A549 (cell line): Measurements from ENCODE around the gene PCDHGB1. TPM values are rescaled to one million over a fixed set of nuclear protein-coding genes. Genes with fewer than 3 reads are reported as not detected.

Experiments used
- ATAC-seq, 2 experiments: fragments of 200-7000 bp in 1 of 2; fragments of >200 bp in 1 of 2; cut with Nextera tagmentation in 1 of 2; cut with Tn5 transposase in 1 of 2; 3 replicates each; pipeline versions ENCODE4 v1.8.0 to v1.9.1; 2018 to 2020; ENCODE audit warnings: mild to moderate bottlenecking in 1 of 2, moderate library complexity in 1 of 2
- CTCF ChIA-PET: fragments of 300-600 bp; sonication (Branson Sonifier 250); formaldehyde crosslinking; extraction: SDS; loops from one replicate; lab custom pipeline; 2021; ENCODE audit warnings: antibody characterized with exemption, inconsistent platforms; lab: Yijun Ruan, JAX
- POLR2A ChIA-PET: fragments of 350-600 bp; formaldehyde crosslinking; extraction: SDS; loops from one replicate; lab custom pipeline; 2021; ENCODE audit warnings: antibody characterized with exemption, inconsistent platforms; lab: Yijun Ruan, JAX
- DNase-seq, 2 experiments: peaks; one replicate each; pipeline versions ENCODE4 v3.0.0 to v3.0.0-alpha.2; 2011 to 2016; ENCODE audit warnings: low read depth in 1 of 2, low spot score in 1 of 2
- FAIRE-seq: peaks from 2 replicates; lab custom pipeline; 2011; peaks lifted over from hg19 to GRCh38; lab: Jason Lieb, UNC
- H3K27ac ChIP-seq, 2 experiments: fragments of >200 bp; sonication (Bioruptor Twin); formaldehyde crosslinking; 3 replicates each; pipeline ENCODE4 v1.5.1; 2016 to 2017
- H3K4me1 ChIP-seq: fragments of >200 bp; sonication (Bioruptor Twin); formaldehyde crosslinking; 3 replicates; pipeline ENCODE4 v1.6.1; 2016
- H3K4me2 ChIP-seq: fragments of >200 bp; sonication (Bioruptor Twin); formaldehyde crosslinking; 3 replicates; pipeline ENCODE4 v1.6.1; 2016
- H3K4me3 ChIP-seq: fragments of >200 bp; sonication (Bioruptor Twin); formaldehyde crosslinking; 3 replicates; pipeline ENCODE4 v1.5.1; 2016
- H3K9me3 ChIP-seq: fragments of >200 bp; sonication (Bioruptor Twin); formaldehyde crosslinking; 3 replicates; pipeline ENCODE4 v1.6.1; 2016
- BHLHE40 ChIP-seq: IDR thresholded peaks from 2 replicates; pipeline ENCODE4 v1.6.1; 2012; ENCODE audit warnings: low read depth, low read length, inconsistent platforms
- CEBPB ChIP-seq, 2 experiments: fragments of >200 bp in 1 of 2; sonication (Bioruptor Twin) in 1 of 2; formaldehyde crosslinking in 1 of 2; IDR thresholded peaks; 2 replicates each; pipeline ENCODE4 v1.6.1; 2012 to 2016
- FOSL2 ChIP-seq, 2 experiments: fragments of 450-650 bp in 1 of 2; fragments of >200 bp in 1 of 2; sonication (Bioruptor Twin) in 1 of 2; formaldehyde crosslinking; IDR thresholded peaks; 2 replicates each; pipeline versions ENCODE4 v1.5.0 to v1.6.1; 2016 to 2020; ENCODE audit warnings: mild to moderate bottlenecking in 1 of 2, moderate library complexity in 1 of 2
- HDAC2 ChIP-seq: fragments of 200-600 bp; sonication (generic); IDR thresholded peaks from 2 replicates; pipeline ENCODE4 v1.6.1; 2016
- HOXB13 ChIP-seq: fragments of 250-450 bp; sonication (Bioruptor Pico); IDR thresholded peaks from 2 replicates; pipeline ENCODE4 v1.5.0; 2020; ENCODE audit warnings: low read depth, mild to moderate bottlenecking, moderate library complexity
- KDM5A ChIP-seq: fragments of 200-600 bp; sonication (generic); IDR thresholded peaks from 2 replicates; pipeline ENCODE4 v1.6.1; 2016; ENCODE audit warnings: antibody characterized with exemption, mild to moderate bottlenecking
- NR3C1 ChIP-seq: fragments of >200 bp; sonication (Bioruptor Twin); formaldehyde crosslinking; IDR thresholded peaks from 3 replicates; pipeline ENCODE4 v1.6.1; 2017
- POLR2A ChIP-seq: IDR thresholded peaks from 2 replicates; pipeline ENCODE4 v1.6.1; 2012; ENCODE audit warnings: mild to moderate bottlenecking, low read length
- RAD21 ChIP-seq, 2 experiments: fragments of >200 bp in 1 of 2; sonication (Bioruptor Twin) in 1 of 2; formaldehyde crosslinking in 1 of 2; IDR thresholded peaks in 1 of 2; conservative IDR thresholded peaks in 1 of 2; 2 replicates in 1 of 2; 3 replicates in 1 of 2; pipeline ENCODE4 v1.6.1; 2012 to 2018; ENCODE audit warnings: inconsistent platforms in 1 of 2
- RCOR1 ChIP-seq: fragments of 150-350 bp; IDR thresholded peaks from 2 replicates; pipeline ENCODE4 v1.6.1; 2014; ENCODE audit warnings: antibody characterized with exemption, low read length, low read depth
- SMC3 ChIP-seq: fragments of >200 bp; sonication (Bioruptor Twin); formaldehyde crosslinking; IDR thresholded peaks from 3 replicates; pipeline ENCODE4 v1.6.1; 2018; ENCODE audit warnings: inconsistent platforms
- ZNF302 ChIP-seq: fragments of 250-450 bp; sonication (Bioruptor Pico); IDR thresholded peaks from 2 replicates; pipeline ENCODE4 v1.9.0; 2021; ENCODE audit warnings: inconsistent platforms, mild to moderate bottlenecking, moderate library complexity
- WGBS: methylation state at CpG from one replicate; pipeline ENCODE4 v1.1.6; 2017; ENCODE audit errors: missing lambda C conversion rate; 5-methylcytosine and 5-hydroxymethylcytosine counted together
- polyA plus RNA-seq, 4 experiments: library from polyadenylated mRNA; depleted of rRNA in 3 of 4; stranded (reverse); fragments of >200 nt; fragmentation: RNase III in 1 of 4; extraction: RNeasy Plus Mini Kit Qiagen cat#74134 plus additional on column Dnase treatment in 1 of 4; gene quantifications; 2 replicates in 3 of 4; 3 replicates in 1 of 4; pipeline ENCODE4 v1.2.3, GENCODE V29; 2011 to 2017
- TF ChIP-seq, protein P1 (sequence below): fragments of >200 bp; sonication (Bioruptor Twin); formaldehyde crosslinking; IDR thresholded peaks from 3 replicates; pipeline ENCODE4 v1.5.1; 2016
- TF ChIP-seq, protein P2 (sequence below): fragments of 250-450 bp; sonication (Bioruptor Pico); IDR thresholded peaks from 2 replicates; pipeline ENCODE4 v1.5.0; 2021; ENCODE audit warnings: mild to moderate bottlenecking, moderate library complexity, borderline replicate concordance

The PCDHGB1 gene
- polyA plus RNA-seq, 2 of the 4 experiments (the other 2 are of a cell fraction) = 1.5 to 3.7 TPM

DNA sequence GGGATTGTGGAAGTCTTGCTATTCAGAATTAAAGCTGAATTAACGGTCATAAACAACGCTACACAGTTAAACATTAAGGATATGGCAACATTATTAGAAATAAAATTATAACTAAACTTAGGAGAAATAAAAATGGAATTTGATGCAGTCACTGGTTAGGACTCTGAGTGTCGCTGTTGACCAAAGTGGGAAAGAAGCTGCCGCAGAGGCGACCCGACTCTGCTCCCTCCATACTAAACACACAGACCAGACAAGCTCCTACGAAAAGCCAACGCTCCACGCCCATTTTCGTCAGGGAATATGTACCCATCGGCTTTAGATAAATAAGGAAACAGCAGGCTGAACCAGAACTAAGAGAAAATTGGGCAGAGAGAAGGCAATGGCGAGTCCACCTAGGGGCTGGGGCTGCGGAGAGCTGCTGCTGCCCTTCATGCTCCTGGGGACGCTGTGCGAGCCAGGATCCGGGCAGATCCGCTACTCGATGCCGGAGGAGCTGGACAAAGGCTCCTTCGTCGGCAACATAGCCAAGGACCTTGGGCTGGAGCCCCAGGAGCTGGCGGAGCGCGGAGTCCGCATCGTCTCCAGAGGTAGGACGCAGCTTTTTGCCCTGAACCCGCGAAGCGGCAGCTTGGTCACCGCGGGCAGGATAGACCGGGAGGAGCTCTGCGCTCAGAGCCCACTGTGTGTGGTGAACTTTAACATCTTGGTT lies 14.2 kb downstream of the PCDHGB1 start, which contains the start of gene PCDHGA5:
Gene PCDHGA5, plus strand, starts transcription at position 211 of the 709 bp plus-strand sequence. Its CDS starts 169 bp downstream, at position 380.
- DNase-seq (peak in 1 of 2 experiments; percentile 46), ATAC-seq (peak; percentile 70 to 87; a peak in 4 of 6 replicates), FAIRE-seq (no peak)
- Histone ChIP-seq H3K9me3 (peaks cover 55% of the 10 kb centered on the region), H3K4me2 (peak within 1 kb of the TSS; percentile 62), H3K4me3 (peak within 1 kb of the TSS; percentile 36; the same call in 2 of the 3 replicates), H3K27ac (0 out of 6 replicates have a peak within 1 kb of the TSS, but pooled peaks of 1 of the 2 experiments have one; percentile 6), H3K4me1 (no peaks in the 10 kb centered on the region)
- ChIA-PET POLR2A (no interaction called here), CTCF (interaction anchor here (0.8 to 2.9 kb wide), 16 partner anchors 8 to 229 kb away, joined by 3 to 15 read pairs (median 5); partner anchors contain the start of genes PCDHGA11, PCDHGA6, PCDHGA7 and PCDHGB1)
- TF ChIP-seq, protein P1, sequence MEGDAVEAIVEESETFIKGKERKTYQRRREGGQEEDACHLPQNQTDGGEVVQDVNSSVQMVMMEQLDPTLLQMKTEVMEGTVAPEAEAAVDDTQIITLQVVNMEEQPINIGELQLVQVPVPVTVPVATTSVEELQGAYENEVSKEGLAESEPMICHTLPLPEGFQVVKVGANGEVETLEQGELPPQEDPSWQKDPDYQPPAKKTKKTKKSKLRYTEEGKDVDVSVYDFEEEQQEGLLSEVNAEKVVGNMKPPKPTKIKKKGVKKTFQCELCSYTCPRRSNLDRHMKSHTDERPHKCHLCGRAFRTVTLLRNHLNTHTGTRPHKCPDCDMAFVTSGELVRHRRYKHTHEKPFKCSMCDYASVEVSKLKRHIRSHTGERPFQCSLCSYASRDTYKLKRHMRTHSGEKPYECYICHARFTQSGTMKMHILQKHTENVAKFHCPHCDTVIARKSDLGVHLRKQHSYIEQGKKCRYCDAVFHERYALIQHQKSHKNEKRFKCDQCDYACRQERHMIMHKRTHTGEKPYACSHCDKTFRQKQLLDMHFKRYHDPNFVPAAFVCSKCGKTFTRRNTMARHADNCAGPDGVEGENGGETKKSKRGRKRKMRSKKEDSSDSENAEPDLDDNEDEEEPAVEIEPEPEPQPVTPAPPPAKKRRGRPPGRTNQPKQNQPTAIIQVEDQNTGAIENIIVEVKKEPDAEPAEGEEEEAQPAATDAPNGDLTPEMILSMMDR = peak; percentile 27; the same call in 2 of the 3 replicates
- TF ChIP-seq ZNF302 (no peak), RAD21 (conservative IDR thresholded peaks at IDR 0.05 in 1 of 2, IDR thresholded peaks at IDR 0.05 in 1 of 2) (peak in 1 of 2 experiments; percentile 27; a peak in 2 of 5 replicates)
- WGBS = 43% methylated on average over 31 of the region's 34 CpGs

DNA sequence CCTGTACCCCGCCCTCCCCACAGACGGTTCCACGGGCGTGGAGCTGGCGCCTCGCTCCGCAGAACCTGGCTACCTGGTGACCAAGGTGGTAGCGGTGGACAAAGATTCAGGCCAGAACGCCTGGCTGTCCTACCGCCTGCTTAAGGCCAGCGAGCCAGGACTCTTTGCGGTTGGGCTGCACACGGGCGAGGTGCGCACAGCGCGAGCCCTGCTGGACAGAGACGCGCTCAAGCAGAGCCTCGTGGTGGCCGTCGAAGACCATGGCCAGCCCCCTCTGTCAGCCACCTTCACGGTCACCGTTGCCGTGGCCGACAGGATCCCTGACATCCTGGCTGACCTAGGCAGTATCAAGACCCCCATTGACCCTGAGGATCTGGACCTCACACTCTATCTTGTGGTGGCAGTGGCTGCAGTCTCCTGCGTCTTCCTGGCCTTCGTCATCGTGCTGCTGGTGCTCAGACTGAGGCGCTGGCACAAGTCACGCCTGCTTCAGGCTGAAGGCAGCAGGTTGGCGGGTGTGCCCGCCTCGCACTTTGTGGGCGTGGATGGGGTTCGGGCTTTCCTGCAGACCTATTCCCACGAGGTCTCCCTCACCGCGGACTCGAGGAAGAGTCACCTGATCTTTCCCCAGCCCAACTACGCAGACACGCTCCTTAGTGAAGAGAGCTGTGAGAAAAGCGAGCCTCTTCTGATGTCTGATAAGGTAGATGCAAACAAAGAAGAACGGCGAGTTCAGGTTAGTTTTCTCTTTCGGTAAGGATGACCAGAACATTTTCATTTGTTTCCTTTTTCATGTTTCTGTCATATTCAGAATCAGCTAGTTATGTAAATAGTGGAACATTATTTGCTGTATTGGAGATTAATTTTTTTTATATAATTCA lies 16.4 kb downstream of the PCDHGB1 start:
- DNase-seq = no peak
- TF ChIP-seq RCOR1 = no peak
- TF ChIP-seq HDAC2 = no peak
- TF ChIP-seq, protein P2, sequence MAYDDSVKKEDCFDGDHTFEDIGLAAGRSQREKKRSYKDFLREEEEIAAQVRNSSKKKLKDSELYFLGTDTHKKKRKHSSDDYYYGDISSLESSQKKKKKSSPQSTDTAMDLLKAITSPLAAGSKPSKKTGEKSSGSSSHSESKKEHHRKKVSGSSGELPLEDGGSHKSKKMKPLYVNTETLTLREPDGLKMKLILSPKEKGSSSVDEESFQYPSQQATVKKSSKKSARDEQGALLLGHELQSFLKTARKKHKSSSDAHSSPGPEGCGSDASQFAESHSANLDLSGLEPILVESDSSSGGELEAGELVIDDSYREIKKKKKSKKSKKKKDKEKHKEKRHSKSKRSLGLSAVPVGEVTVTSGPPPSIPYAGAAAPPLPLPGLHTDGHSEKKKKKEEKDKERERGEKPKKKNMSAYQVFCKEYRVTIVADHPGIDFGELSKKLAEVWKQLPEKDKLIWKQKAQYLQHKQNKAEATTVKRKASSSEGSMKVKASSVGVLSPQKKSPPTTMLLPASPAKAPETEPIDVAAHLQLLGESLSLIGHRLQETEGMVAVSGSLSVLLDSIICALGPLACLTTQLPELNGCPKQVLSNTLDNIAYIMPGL (CRISPR knock-in tag) = no peak
- TF ChIP-seq HOXB13 (CRISPR knock-in tag) = no peak
- TF ChIP-seq, protein P1 = no peak
- no peak for TF ChIP-seq SMC3
- TF ChIP-seq KDM5A = no peak
- TF ChIP-seq FOSL2 (IDR thresholded peaks at IDR 0.05) = no peak
- no peak for TF ChIP-seq FOSL2 (CRISPR knock-in tag; IDR thresholded peaks at IDR 0.05)
- no peak for TF ChIP-seq CEBPB (IDR thresholded peaks at IDR 0.05)
- TF ChIP-seq POLR2A = no peak
- TF ChIP-seq NR3C1 = no peak
- TF ChIP-seq BHLHE40 = no peak
- TF ChIP-seq, all 56 proteins: peak for 0
- Histone ChIP-seq H3K27ac (no peak overlapping the region), H3K4me2 (no peak overlapping the region), H3K9me3 (peaks cover 47% of the 10 kb centered on the region), H3K4me1 (no peaks in the 10 kb centered on the region), H3K4me3 (no peak overlapping the region)
- POLR2A ChIA-PET = no interaction called here
- FAIRE-seq = no peak
- CTCF ChIA-PET = interaction anchor here (1.7 to 2.9 kb wide), 2 partner anchors 192 to 201 kb away, joined by 4 to 10 read pairs; no protein-coding TSS in a partner anchor
- 66% methylated on average over 10 of the region's 46 CpGs for WGBS
- no peak for ATAC-seq
